Subcutaneous abdominal adipose tissue (tissue), 5 donors: ENCODE data around the gene B4GALT6.

Experiments
- H3K27ac ChIP-seq: one replicate; pipeline ENCODE4 v1.7.0; 2013; ENCODE audit warnings: low read depth, mild to moderate bottlenecking, inconsistent platforms, low read length, moderate library complexity
- H3K27me3 ChIP-seq, 5 donors: one replicate each; pipeline ENCODE4 v1.7.0; 2013; ENCODE audit warnings: low read length in 5 of 5, inconsistent platforms in 1 of 5; ENCODE audit not compliant: control insufficient read depth in 5 of 5, insufficient read depth in 4 of 5
- H3K36me3 ChIP-seq, 5 donors: one replicate each; pipeline ENCODE4 v1.7.0; 2013; ENCODE audit warnings: low read length in 5 of 5; ENCODE audit not compliant: control insufficient read depth in 5 of 5, insufficient read depth in 5 of 5
- H3K4me1 ChIP-seq, 5 donors: one replicate each; pipeline ENCODE4 v1.7.0; 2013; ENCODE audit warnings: low read length in 5 of 5, mild to moderate bottlenecking in 3 of 5, moderate library complexity in 1 of 5; ENCODE audit not compliant: control insufficient read depth in 5 of 5, insufficient read depth in 5 of 5
- H3K4me3 ChIP-seq, 5 donors: one replicate each; pipeline ENCODE4 v1.7.0; 2013; ENCODE audit warnings: low read length in 5 of 5, low read depth in 1 of 5
- H3K9ac ChIP-seq, 5 donors: one replicate each; pipeline ENCODE4 v1.7.0; 2013; ENCODE audit warnings: low read length in 5 of 5, mild to moderate bottlenecking in 4 of 5, moderate library complexity in 3 of 5
- H3K9me3 ChIP-seq, 5 donors: one replicate each; pipeline ENCODE4 v1.7.0; 2013; ENCODE audit warnings: low read length in 5 of 5; ENCODE audit not compliant: control insufficient read depth in 5 of 5
- donor health status: healthy.
- donor health status: healthy.
- donor health status: healthy.
- donor health status: healthy.
- donor health status: healthy.

Gene B4GALT6

GRCh38 chr18:31618801-31619200 lies 65.6 kb downstream of the B4GALT6 start:
- H3K27ac ChIP-seq = no peak overlapping the region
- H3K36me3 ChIP-seq = no peaks in the 10 kb centered on the region
- H3K9ac ChIP-seq = no peak overlapping the region
- no peaks in the 10 kb centered on the region for H3K9me3 ChIP-seq
- no peaks in the 10 kb centered on the region for H3K27me3 ChIP-seq
- no peak overlapping the region for H3K4me3 ChIP-seq
- no peaks in the 10 kb centered on the region for H3K4me1 ChIP-seq

GRCh38 chr18:31617031-31617717 lies 67.2 kb downstream of the B4GALT6 start:
- H3K27ac ChIP-seq = no peak overlapping the region
- no peaks in the 10 kb centered on the region for H3K4me1 ChIP-seq
- H3K27me3 ChIP-seq = no peaks in the 10 kb centered on the region
- no peak overlapping the region for H3K9ac ChIP-seq
- H3K36me3 ChIP-seq = no peaks in the 10 kb centered on the region
- no peaks in the 10 kb centered on the region for H3K9me3 ChIP-seq
- no peak overlapping the region for H3K4me3 ChIP-seq

- H3K9ac ChIP-seq = no peak overlapping the region
- H3K9me3 ChIP-seq = no peaks in the 10 kb centered on the region
- no peaks in the 10 kb centered on the region for H3K4me1 ChIP-seq
- H3K36me3 ChIP-seq = no peaks in the 10 kb centered on the region
- H3K27me3 ChIP-seq = no peaks in the 10 kb centered on the region
- H3K4me3 ChIP-seq = no peak overlapping the region
- no peak overlapping the region for H3K27ac ChIP-seq
These were observed 67.8 kb downstream of the B4GALT6 start for GRCh38 chr18:31616586-31616985.

GRCh38 chr18:31614044-31614443 lies 70.3 kb downstream of the B4GALT6 start:
- H3K27me3 ChIP-seq = no peaks in the 10 kb centered on the region
- H3K4me3 ChIP-seq = no peak overlapping the region
- no peaks in the 10 kb centered on the region for H3K4me1 ChIP-seq
- no peaks in the 10 kb centered on the region for H3K36me3 ChIP-seq
- no peak overlapping the region for H3K9ac ChIP-seq
- no peaks in the 10 kb centered on the region for H3K9me3 ChIP-seq
- no peak overlapping the region for H3K27ac ChIP-seq

- no peaks in the 10 kb centered on the region for H3K27me3 ChIP-seq
- H3K4me1 ChIP-seq = no peaks in the 10 kb centered on the region
- H3K4me3 ChIP-seq = no peak overlapping the region
- no peak overlapping the region for H3K27ac ChIP-seq
- H3K36me3 ChIP-seq = no peaks in the 10 kb centered on the region
- no peak overlapping the region for H3K9ac ChIP-seq
- H3K9me3 ChIP-seq = no peaks in the 10 kb centered on the region
These were observed 72.3 kb downstream of the B4GALT6 start for GRCh38 chr18:31612124-31612523.

GRCh38 chr18:31611511-31611910 lies 72.9 kb downstream of the B4GALT6 start:
- H3K9me3 ChIP-seq = no peaks in the 10 kb centered on the region
- no peaks in the 10 kb centered on the region for H3K36me3 ChIP-seq
- no peaks in the 10 kb centered on the region for H3K4me1 ChIP-seq
- no peak overlapping the region for H3K9ac ChIP-seq
- H3K4me3 ChIP-seq = no peak overlapping the region
- H3K27ac ChIP-seq = no peak overlapping the region
- no peaks in the 10 kb centered on the region for H3K27me3 ChIP-seq

- no peaks in the 10 kb centered on the region for H3K27me3 ChIP-seq
These were observed 73.8 kb downstream of the B4GALT6 start for GRCh38 chr18:31610286-31611205.

GRCh38 chr18:31609886-31610285 lies 74.5 kb downstream of the B4GALT6 start:
- no peak overlapping the region for H3K4me3 ChIP-seq
- H3K36me3 ChIP-seq = no peaks in the 10 kb centered on the region
- H3K9ac ChIP-seq = no peak overlapping the region
- H3K9me3 ChIP-seq = no peaks in the 10 kb centered on the region
- no peaks in the 10 kb centered on the region for H3K4me1 ChIP-seq
- no peak overlapping the region for H3K27ac ChIP-seq
- H3K27me3 ChIP-seq = no peaks in the 10 kb centered on the region

More at GRCh38 chr18:31610286-31611205, 73.8 kb downstream of the B4GALT6 start:
- Histone ChIP-seq H3K9ac (no peak overlapping the region), H3K4me1 (no peaks in the 10 kb centered on the region), H3K9me3 (no peaks in the 10 kb centered on the region), H3K36me3 (no peaks in the 10 kb centered on the region), H3K27ac (no peak overlapping the region), H3K4me3 (no peak overlapping the region)

- Histone ChIP-seq H3K27me3 (no peaks in the 10 kb centered on the region), H3K4me1 (no peaks in the 10 kb centered on the region), H3K36me3 (no peaks in the 10 kb centered on the region), H3K9me3 (no peaks in the 10 kb centered on the region), H3K4me3 (no peak overlapping the region), H3K27ac (no peak overlapping the region), H3K9ac (no peak overlapping the region)
These were observed 77.0 kb downstream of the B4GALT6 start for GRCh38 chr18:31607384-31607783.

GRCh38 chr18:31606265-31606664 lies 78.1 kb downstream of the B4GALT6 start:
- no peaks in the 10 kb centered on the region for H3K27me3 ChIP-seq
- no peaks in the 10 kb centered on the region for H3K4me1 ChIP-seq
- H3K4me3 ChIP-seq = no peak overlapping the region
- H3K36me3 ChIP-seq = no peaks in the 10 kb centered on the region
- no peaks in the 10 kb centered on the region for H3K9me3 ChIP-seq
- H3K27ac ChIP-seq = no peak overlapping the region
- H3K9ac ChIP-seq = no peak overlapping the region
